Keratinocyte (primary cell): Measurements from ENCODE around the gene ITIH5. TPM values are rescaled to one million over a fixed set of nuclear protein-coding genes. Genes with fewer than 3 reads are reported as not detected.

Experiments used
- DNase-seq: peaks from one replicate; pipeline ENCODE4 v3.0.0-alpha.2; 2011; ENCODE audit warnings: low read depth, missing footprints, low spot score
- FAIRE-seq: peaks from 2 replicates; lab custom pipeline; 2011; peaks lifted over from hg19 to GRCh38; lab: Jason Lieb, UNC
- H2AFZ ChIP-seq: 2 replicates; pipeline ENCODE4 v1.6.0; 2012; ENCODE audit warnings: low read length, control low read depth, inconsistent platforms; ENCODE audit not compliant: control insufficient read depth
- H3K27ac ChIP-seq: 2 replicates; pipeline ENCODE4 v1.5.1; 2011; ENCODE audit warnings: low read length; ENCODE audit not compliant: control insufficient read depth, insufficient read depth
- H3K27me3 ChIP-seq: 3 replicates; pipeline ENCODE4 v1.6.0; 2011; ENCODE audit warnings: low read length; ENCODE audit not compliant: control insufficient read depth, insufficient read depth; ENCODE audit errors: extremely low read depth
- H3K36me3 ChIP-seq, 2 experiments: 2 replicates in 1 of 2; 3 replicates in 1 of 2; pipeline ENCODE4 v1.5.1; 2011; ENCODE audit warnings: low read length in 2 of 2, mild to moderate bottlenecking in 1 of 2; ENCODE audit not compliant: control insufficient read depth in 2 of 2, insufficient read depth in 2 of 2; ENCODE audit errors: extremely low read depth in 1 of 2
- H3K4me1 ChIP-seq: 3 replicates; pipeline ENCODE4 v1.5.1; 2011; ENCODE audit warnings: low read length; ENCODE audit not compliant: control insufficient read depth, insufficient read depth; ENCODE audit errors: extremely low read depth
- H3K4me2 ChIP-seq: 3 replicates; pipeline ENCODE4 v1.6.0; 2011; ENCODE audit warnings: low read depth, low read length; ENCODE audit not compliant: control insufficient read depth, insufficient read depth; ENCODE audit errors: extremely low read depth
- H3K4me3 ChIP-seq, 3 experiments: fragments of 200-600 bp in 1 of 3; sonication (generic) in 1 of 3; 2 replicates in 2 of 3; 3 replicates in 1 of 3; pipeline ENCODE4 v1.5.1; 2011 to 2016; ENCODE audit warnings: low read length in 3 of 3, mild to moderate bottlenecking in 3 of 3, control low read depth in 2 of 3, inconsistent platforms in 1 of 3, low read depth in 1 of 3, mixed read lengths in 1 of 3, mixed run types in 1 of 3, moderate library complexity in 1 of 3; ENCODE audit not compliant: control insufficient read depth in 2 of 3, insufficient read depth in 2 of 3; ENCODE audit errors: extremely low read depth in 1 of 3
- H3K79me2 ChIP-seq: 2 replicates; pipeline ENCODE4 v1.6.0; 2012; ENCODE audit warnings: low read length; ENCODE audit not compliant: control insufficient read depth, insufficient read depth
- H3K9ac ChIP-seq: 3 replicates; pipeline ENCODE4 v1.6.0; 2011; ENCODE audit warnings: low read length; ENCODE audit not compliant: control insufficient read depth, insufficient read depth; ENCODE audit errors: extremely low read depth
- H3K9me1 ChIP-seq: 3 replicates; pipeline ENCODE4 v1.6.0; 2011; ENCODE audit warnings: low read length; ENCODE audit not compliant: control insufficient read depth, insufficient read depth; ENCODE audit errors: extremely low read depth
- H3K9me3 ChIP-seq: 2 replicates; pipeline ENCODE4 v1.5.1; 2012; ENCODE audit warnings: low read depth, low read length; ENCODE audit not compliant: control insufficient read depth
- H4K20me1 ChIP-seq: 3 replicates; pipeline ENCODE4 v1.6.0; 2011; ENCODE audit warnings: low read length; ENCODE audit not compliant: control insufficient read depth, insufficient read depth; ENCODE audit errors: extremely low read depth
- CTCF ChIP-seq, 3 experiments: IDR thresholded peaks in 1 of 3; conservative IDR thresholded peaks in 1 of 3; optimal IDR thresholded peaks in 1 of 3; 2 replicates in 2 of 3; 3 replicates in 1 of 3; pipeline versions ENCODE3 to v1.5.1; 2011; ENCODE audit warnings: low read length in 3 of 3, mild to moderate bottlenecking in 3 of 3, moderate library complexity in 2 of 3, control low read depth in 1 of 3, inconsistent platforms in 1 of 3; ENCODE audit not compliant: insufficient read depth in 2 of 3; ENCODE audit errors: extremely low read depth in 1 of 3
- EZH2 ChIP-seq: IDR thresholded peaks from one replicate; pipeline ENCODE4 v1.6.1; 2012; ENCODE audit warnings: inconsistent platforms, mild to moderate bottlenecking, low read length, moderate library complexity
- dilution Hi-C: fragments of 300-500 bp; cut with MboI; formaldehyde crosslinking; loops from one replicate; pipeline ENCODE4 v1.7.0; 2020; ENCODE audit warnings: low sequenced_read_pairs; ENCODE audit not compliant: extremely low pct_ligation_motif_present
- polyA plus RNA-seq, 5 experiments: library from polyadenylated mRNA; depleted of rRNA in 3 of 5; stranded (reverse) in 3 of 5; stranded (forward) in 1 of 5; unstranded in 1 of 5; fragments of >200 nt; gene quantifications; 1 replicate in 1 of 5; 2 replicates in 3 of 5; 3 replicates in 1 of 5; pipeline versions ENCODE4 v1.2.1 to v1.2.3, GENCODE V29; 2011 to 2012; ENCODE audit warnings: missing spikeins in 2 of 5, low read depth in 1 of 5, low replicate concordance in 1 of 5

Gene ITIH5
- polyA plus RNA-seq, 1 donor (not counting 4 experiments of a cell fraction or from before 2014, with no cell fraction given) = not detected

DNA sequence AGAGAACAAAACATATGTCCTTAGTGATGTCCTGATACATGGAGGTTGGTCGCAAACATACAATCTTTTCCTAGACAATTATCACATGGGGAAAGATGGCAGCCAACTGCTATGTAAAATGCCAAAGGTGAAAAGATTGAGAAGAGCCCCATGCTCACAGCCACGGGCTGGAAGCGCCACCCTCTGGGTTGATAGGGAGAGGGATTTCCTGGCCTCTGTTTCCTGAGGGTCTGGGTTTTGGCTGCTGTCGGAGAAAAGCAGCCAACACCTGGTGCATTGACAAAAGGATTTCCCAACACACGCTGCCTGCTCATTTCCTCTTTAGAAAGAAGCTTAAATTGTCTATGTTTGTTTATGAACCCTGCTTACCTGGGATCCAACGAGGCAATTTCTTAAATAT, 43.8 kb downstream of the ITIH5 start:
- Histone ChIP-seq H3K9me3 (no peaks in the 10 kb centered on the region), H3K9ac (no peak overlapping the region), H3K9me1 (no peaks in the 10 kb centered on the region), H3K79me2 (no peaks in the 10 kb centered on the region), H3K27ac (no peak overlapping the region), H3K27me3 (no peaks in the 10 kb centered on the region), H3K4me1 (no peaks in the 10 kb centered on the region), H3K4me2 (no peak overlapping the region), H4K20me1 (no peaks in the 10 kb centered on the region), H3K36me3 (no peaks in the 10 kb centered on the region), H3K4me3 (no peak overlapping the region), H2AFZ (no peak overlapping the region)
- dilution Hi-C loops = no loop called here
- FAIRE-seq = no peak
- TF ChIP-seq EZH2 = no peak
- TF ChIP-seq CTCF (optimal IDR thresholded peaks at IDR 0.05 in 1 of 3, IDR thresholded peaks at IDR 0.05 in 1 of 3, conservative IDR thresholded peaks at IDR 0.05 in 1 of 3; ENCODE audit: extremely low read depth in 1 of 3, insufficient read depth in 2 of 3, low read length in 3 of 3) = no peak
- no peak for DNase-seq

- Histone ChIP-seq H3K27ac (no peak overlapping the region), H3K4me3 (no peak overlapping the region), H3K9ac (no peak overlapping the region), H3K9me1 (no peaks in the 10 kb centered on the region), H3K4me1 (no peaks in the 10 kb centered on the region), H3K36me3 (no peaks in the 10 kb centered on the region), H3K4me2 (no peak overlapping the region), H3K79me2 (no peaks in the 10 kb centered on the region), H4K20me1 (no peaks in the 10 kb centered on the region), H2AFZ (no peak overlapping the region), H3K27me3 (no peaks in the 10 kb centered on the region), H3K9me3 (no peaks in the 10 kb centered on the region)
- dilution Hi-C loops = no loop called here
- DNase-seq (no peak), FAIRE-seq (no peak)
- TF ChIP-seq EZH2 (no peak), CTCF (optimal IDR thresholded peaks at IDR 0.05 in 1 of 3, IDR thresholded peaks at IDR 0.05 in 1 of 3, conservative IDR thresholded peaks at IDR 0.05 in 1 of 3; ENCODE audit: extremely low read depth in 1 of 3, insufficient read depth in 2 of 3, low read length in 3 of 3) (no peak)
Measured at GRCh38 chr10:7618461-7618860, 48.3 kb downstream of the ITIH5 start.
